ENCODE data around the gene MCM9.

The MCM9 gene

GRCh38 chr6:118934461-118935330 lies at the start of gene MCM9:
Gene MCM9 (minus strand): TSS chr6:118935159. CDS start chr6:118931723, 3,436 bp downstream.
- peaks cover 18% of the 10 kb centered on the region for H3K36me3 Mint-ChIP-seq (ENCODE audit: low read depth)
- DNase-seq (ENCODE audit: low spot score), result peak; percentile 89
- peaks cover 26% of the 10 kb centered on the region for H3K4me1 Mint-ChIP-seq (ENCODE audit: low read depth)
- H3K27me3 Mint-ChIP-seq (ENCODE audit: low read depth), result no peaks in the 10 kb centered on the region
- peak within 1 kb of the TSS; percentile 89 for H3K4me3 Mint-ChIP-seq
- H3K27ac Mint-ChIP-seq, result peak within 1 kb of the TSS; percentile 91
- H3K9me3 Mint-ChIP-seq, result peaks cover 4% of the 10 kb centered on the region

- H3K27me3 Mint-ChIP-seq (ENCODE audit: low read depth), result no peaks in the 10 kb centered on the region
- no peaks in the 10 kb centered on the region for H3K9me3 Mint-ChIP-seq
- H3K4me3 Mint-ChIP-seq, result no peak overlapping the region
- H3K36me3 Mint-ChIP-seq (ENCODE audit: low read depth), result no peaks in the 10 kb centered on the region
- no peak overlapping the region for H3K27ac Mint-ChIP-seq
- no peaks in the 10 kb centered on the region for H3K4me1 Mint-ChIP-seq (ENCODE audit: low read depth)
- no peak for DNase-seq (ENCODE audit: low spot score)
Measured at GRCh38 chr6:118984342-118984741, 49.4 kb upstream of the MCM9 start.

GRCh38 chr6:118982575-118982911 lies 47.6 kb upstream of the MCM9 start:
- peaks cover 3% of the 10 kb centered on the region for H3K36me3 Mint-ChIP-seq (ENCODE audit: low read depth)
- no peaks in the 10 kb centered on the region for H3K4me1 Mint-ChIP-seq (ENCODE audit: low read depth)
- no peaks in the 10 kb centered on the region for H3K9me3 Mint-ChIP-seq
- H3K27ac Mint-ChIP-seq, result no peak overlapping the region
- H3K4me3 Mint-ChIP-seq, result no peak overlapping the region
- no peaks in the 10 kb centered on the region for H3K27me3 Mint-ChIP-seq (ENCODE audit: low read depth)
- DNase-seq (ENCODE audit: low spot score), result no peak

GRCh38 chr6:118981884-118982574 lies 47.1 kb upstream of the MCM9 start:
- H3K27me3 Mint-ChIP-seq (ENCODE audit: low read depth), result no peaks in the 10 kb centered on the region
- H3K9me3 Mint-ChIP-seq, result no peaks in the 10 kb centered on the region
- peaks cover 3% of the 10 kb centered on the region for H3K36me3 Mint-ChIP-seq (ENCODE audit: low read depth)
- DNase-seq (ENCODE audit: low spot score), result no peak
- no peak overlapping the region for H3K27ac Mint-ChIP-seq
- H3K4me3 Mint-ChIP-seq, result no peak overlapping the region
- no peaks in the 10 kb centered on the region for H3K4me1 Mint-ChIP-seq (ENCODE audit: low read depth)

- H3K27me3 Mint-ChIP-seq (ENCODE audit: low read depth), result no peaks in the 10 kb centered on the region
- H3K9me3 Mint-ChIP-seq, result no peaks in the 10 kb centered on the region
- H3K36me3 Mint-ChIP-seq (ENCODE audit: low read depth), result peaks cover 7% of the 10 kb centered on the region
- no peaks in the 10 kb centered on the region for H3K4me1 Mint-ChIP-seq (ENCODE audit: low read depth)
- no peak for DNase-seq (ENCODE audit: low spot score)
- H3K27ac Mint-ChIP-seq, result no peak overlapping the region
- no peak overlapping the region for H3K4me3 Mint-ChIP-seq
Measured at GRCh38 chr6:118980063-118980462, 45.1 kb upstream of the MCM9 start.

- DNase-seq (ENCODE audit: low spot score), result no peak
- H3K27ac Mint-ChIP-seq, result no peak overlapping the region
- no peaks in the 10 kb centered on the region for H3K4me1 Mint-ChIP-seq (ENCODE audit: low read depth)
- H3K4me3 Mint-ChIP-seq, result no peak overlapping the region
- peaks cover 7% of the 10 kb centered on the region for H3K36me3 Mint-ChIP-seq (ENCODE audit: low read depth)
- no peaks in the 10 kb centered on the region for H3K9me3 Mint-ChIP-seq
- no peaks in the 10 kb centered on the region for H3K27me3 Mint-ChIP-seq (ENCODE audit: low read depth)
Measured at GRCh38 chr6:118974790-118975189, 39.8 kb upstream of the MCM9 start.

- Mint-ChIP-seq H3K27ac (no peak overlapping the region), H3K4me1 (ENCODE audit: low read depth) (peaks cover 1% of the 10 kb centered on the region), H3K4me3 (no peak overlapping the region), H3K27me3 (ENCODE audit: low read depth) (no peaks in the 10 kb centered on the region), H3K9me3 (no peaks in the 10 kb centered on the region), H3K36me3 (ENCODE audit: low read depth) (peaks cover under 1% of the 10 kb centered on the region)
- no peak for DNase-seq (ENCODE audit: low spot score)
Measured at GRCh38 chr6:118971682-118972081, 36.7 kb upstream of the MCM9 start.

GRCh38 chr6:118970866-118971265 lies 35.9 kb upstream of the MCM9 start:
- Mint-ChIP-seq H3K9me3 (no peaks in the 10 kb centered on the region), H3K36me3 (ENCODE audit: low read depth) (no peaks in the 10 kb centered on the region), H3K4me1 (ENCODE audit: low read depth) (peaks cover 1% of the 10 kb centered on the region)

GRCh38 chr6:118968416-118968815 lies 33.5 kb upstream of the MCM9 start:
- DNase-seq (ENCODE audit: low spot score), result no peak
- no peaks in the 10 kb centered on the region for H3K9me3 Mint-ChIP-seq
- no peaks in the 10 kb centered on the region for H3K36me3 Mint-ChIP-seq (ENCODE audit: low read depth)
- H3K4me1 Mint-ChIP-seq (ENCODE audit: low read depth), result peaks cover 1% of the 10 kb centered on the region
- no peak overlapping the region for H3K27ac Mint-ChIP-seq
- H3K27me3 Mint-ChIP-seq (ENCODE audit: low read depth), result no peaks in the 10 kb centered on the region
- H3K4me3 Mint-ChIP-seq, result no peak overlapping the region

More at GRCh38 chr6:118970866-118971265, 35.9 kb upstream of the MCM9 start:
- no peak for DNase-seq (ENCODE audit: low spot score)
- H3K4me3 Mint-ChIP-seq, result no peak overlapping the region
- H3K27ac Mint-ChIP-seq, result no peak overlapping the region
- no peaks in the 10 kb centered on the region for H3K27me3 Mint-ChIP-seq (ENCODE audit: low read depth)

- H3K27me3 Mint-ChIP-seq (ENCODE audit: low read depth), result no peaks in the 10 kb centered on the region
- H3K9me3 Mint-ChIP-seq, result no peaks in the 10 kb centered on the region
- no peak overlapping the region for H3K4me3 Mint-ChIP-seq
- no peak for DNase-seq (ENCODE audit: low spot score)
- no peaks in the 10 kb centered on the region for H3K36me3 Mint-ChIP-seq (ENCODE audit: low read depth)
- H3K27ac Mint-ChIP-seq, result no peak overlapping the region
- H3K4me1 Mint-ChIP-seq (ENCODE audit: low read depth), result peaks cover 1% of the 10 kb centered on the region
Measured at GRCh38 chr6:118967239-118967638, 32.3 kb upstream of the MCM9 start.

GRCh38 chr6:118965843-118966370 lies 30.9 kb upstream of the MCM9 start:
- Mint-ChIP-seq H3K4me1 (ENCODE audit: low read depth) (peaks cover 1% of the 10 kb centered on the region), H3K36me3 (ENCODE audit: low read depth) (no peaks in the 10 kb centered on the region)
- DNase-seq (ENCODE audit: low spot score), result no peak

GRCh38 chr6:118965371-118965770 lies 30.4 kb upstream of the MCM9 start:
- Mint-ChIP-seq H3K9me3 (no peaks in the 10 kb centered on the region), H3K27ac (no peak overlapping the region), H3K4me1 (ENCODE audit: low read depth) (peaks cover 1% of the 10 kb centered on the region), H3K4me3 (no peak overlapping the region), H3K36me3 (ENCODE audit: low read depth) (no peaks in the 10 kb centered on the region), H3K27me3 (ENCODE audit: low read depth) (no peaks in the 10 kb centered on the region)
- no peak for DNase-seq (ENCODE audit: low spot score)

More at GRCh38 chr6:118965843-118966370, 30.9 kb upstream of the MCM9 start:
- Mint-ChIP-seq H3K9me3 (no peaks in the 10 kb centered on the region), H3K27ac (no peak overlapping the region), H3K4me3 (no peak overlapping the region), H3K27me3 (ENCODE audit: low read depth) (no peaks in the 10 kb centered on the region)

- no peak for DNase-seq (ENCODE audit: low spot score)
- no peak overlapping the region for H3K4me3 Mint-ChIP-seq
- H3K27ac Mint-ChIP-seq, result no peak overlapping the region
- H3K9me3 Mint-ChIP-seq, result no peaks in the 10 kb centered on the region
- no peaks in the 10 kb centered on the region for H3K27me3 Mint-ChIP-seq (ENCODE audit: low read depth)
- H3K36me3 Mint-ChIP-seq (ENCODE audit: low read depth), result no peaks in the 10 kb centered on the region
- H3K4me1 Mint-ChIP-seq (ENCODE audit: low read depth), result peaks cover 11% of the 10 kb centered on the region
Measured at GRCh38 chr6:118963003-118963402, 28.0 kb upstream of the MCM9 start.

GRCh38 chr6:118959903-118960302 lies 24.9 kb upstream of the MCM9 start:
- Mint-ChIP-seq H3K9me3 (no peaks in the 10 kb centered on the region), H3K4me3 (no peak overlapping the region), H3K27ac (no peak overlapping the region), H3K27me3 (ENCODE audit: low read depth) (no peaks in the 10 kb centered on the region), H3K4me1 (ENCODE audit: low read depth) (peaks cover 10% of the 10 kb centered on the region), H3K36me3 (ENCODE audit: low read depth) (no peaks in the 10 kb centered on the region)
- no peak for DNase-seq (ENCODE audit: low spot score)

All from T-helper 2 cell treated with Interferon-gamma antibody and Interleukin-4, amounts not matched to agents 5 μg/mL and 100 μg/mL, for 36 hours (primary cell).